ENCODE measurements around the gene ANKRD33.

Gene ANKRD33

GRCh38 chr12:51889216-51890132 lies 1.6 kb downstream of the ANKRD33 start:
- Histone ChIP-seq H2AFZ (ENCODE audit: low read depth) (no peak overlapping the region), H3K79me2 (ENCODE audit: insufficient read depth, low read depth) (no peaks in the 10 kb centered on the region), H4K20me1 (ENCODE audit: insufficient read depth) (no peaks in the 10 kb centered on the region), H3K4me3 (IDR thresholded peaks at IDR 0.05; ENCODE audit: insufficient read depth, low read depth, low read length) (no peak overlapping the region), H3K36me3 (ENCODE audit: insufficient read depth) (no peaks in the 10 kb centered on the region), H3K27ac (no peak overlapping the region), H3K9ac (no peak overlapping the region), H3K4me1 (ENCODE audit: low read depth, poor library complexity, severe bottlenecking) (no peaks in the 10 kb centered on the region), H3K27me3 (ENCODE audit: insufficient read depth, low read depth) (no peaks in the 10 kb centered on the region), H3K4me2 (no peak overlapping the region)
- TF ChIP-seq CTCF (conservative IDR thresholded peaks at IDR 0.05; ENCODE audit: low read depth, low read length): no peak; the same call in 1 of the 2 replicates

GRCh38 chr12:51890133-51890464 lies 2.2 kb downstream of the ANKRD33 start:
- Histone ChIP-seq H2AFZ (ENCODE audit: low read depth) (no peak overlapping the region), H3K79me2 (ENCODE audit: insufficient read depth, low read depth) (no peaks in the 10 kb centered on the region), H4K20me1 (ENCODE audit: insufficient read depth) (no peaks in the 10 kb centered on the region), H3K27ac (no peak overlapping the region), H3K4me1 (ENCODE audit: low read depth, poor library complexity, severe bottlenecking) (no peaks in the 10 kb centered on the region), H3K4me3 (IDR thresholded peaks at IDR 0.05; ENCODE audit: insufficient read depth, low read depth, low read length) (no peak overlapping the region), H3K4me2 (no peak overlapping the region), H3K36me3 (ENCODE audit: insufficient read depth) (no peaks in the 10 kb centered on the region), H3K9ac (no peak overlapping the region), H3K27me3 (ENCODE audit: insufficient read depth, low read depth) (no peaks in the 10 kb centered on the region)
- no peak for TF ChIP-seq CTCF (conservative IDR thresholded peaks at IDR 0.05; ENCODE audit: low read depth, low read length)

GRCh38 chr12:51890511-51891171 lies 2.7 kb downstream of the ANKRD33 start:
- no peak overlapping the region for H2AFZ ChIP-seq (ENCODE audit: low read depth)
- H3K79me2 ChIP-seq (ENCODE audit: insufficient read depth, low read depth): no peaks in the 10 kb centered on the region
- no peak overlapping the region for H3K27ac ChIP-seq
- H3K36me3 ChIP-seq (ENCODE audit: insufficient read depth): no peaks in the 10 kb centered on the region
- TF ChIP-seq CTCF (conservative IDR thresholded peaks at IDR 0.05; ENCODE audit: low read depth, low read length): no peak
- H3K4me1 ChIP-seq (ENCODE audit: low read depth, poor library complexity, severe bottlenecking): no peaks in the 10 kb centered on the region
- no peaks in the 10 kb centered on the region for H3K27me3 ChIP-seq (ENCODE audit: insufficient read depth, low read depth)
- no peak overlapping the region for H3K9ac ChIP-seq
- H3K4me3 ChIP-seq (IDR thresholded peaks at IDR 0.05; ENCODE audit: insufficient read depth, low read depth, low read length): no peak overlapping the region
- H4K20me1 ChIP-seq (ENCODE audit: insufficient read depth): no peaks in the 10 kb centered on the region
- no peak overlapping the region for H3K4me2 ChIP-seq

GRCh38 chr12:51891843-51892242 lies 3.9 kb downstream of the ANKRD33 start:
- H3K4me2 ChIP-seq: no peak overlapping the region
- no peak overlapping the region for H3K4me3 ChIP-seq (IDR thresholded peaks at IDR 0.05; ENCODE audit: insufficient read depth, low read depth, low read length)
- H4K20me1 ChIP-seq (ENCODE audit: insufficient read depth): no peaks in the 10 kb centered on the region
- no peak overlapping the region for H2AFZ ChIP-seq (ENCODE audit: low read depth)
- no peaks in the 10 kb centered on the region for H3K4me1 ChIP-seq (ENCODE audit: low read depth, poor library complexity, severe bottlenecking)
- no peaks in the 10 kb centered on the region for H3K79me2 ChIP-seq (ENCODE audit: insufficient read depth, low read depth)
- H3K9ac ChIP-seq: no peak overlapping the region
- H3K27ac ChIP-seq: no peak overlapping the region
- H3K36me3 ChIP-seq (ENCODE audit: insufficient read depth): no peaks in the 10 kb centered on the region
- TF ChIP-seq CTCF (conservative IDR thresholded peaks at IDR 0.05; ENCODE audit: low read depth, low read length): peak; percentile 54; the same call in 1 of the 2 replicates
- no peaks in the 10 kb centered on the region for H3K27me3 ChIP-seq (ENCODE audit: insufficient read depth, low read depth)
